ENCODE data around the gene MT1H. TPM values are rescaled to one million over a fixed set of nuclear protein-coding genes. Genes with fewer than 3 reads are reported as not detected.

Gene MT1H
- total RNA-seq, 2 experiments from 2014 or later = not detected

- Mint-ChIP-seq H3K4me3 (no peak overlapping the region), H3K27ac (no peak overlapping the region), H3K27me3 (peaks cover 48% of the 10 kb centered on the region), H3K36me3 (ENCODE audit: low read depth) (no peaks in the 10 kb centered on the region), H3K9me3 (no peaks in the 10 kb centered on the region), H3K4me1 (ENCODE audit: low read depth) (peaks cover under 1% of the 10 kb centered on the region)
- H3K4me3 ChIP-seq (ENCODE audit: low read length) = no peak overlapping the region
- intact Hi-C loops (cut with DNase I, micrococcal nuclease) = no loop called here
- H3K36me3 ChIP-seq (ENCODE audit: insufficient read depth, low read length) = no peaks in the 10 kb centered on the region
- peaks cover 5 to 18% of the 10 kb centered on the region in 2 experiments for H3K27me3 ChIP-seq (ENCODE audit: control insufficient read depth in 1 of 2, insufficient read depth in 2 of 2, low read length in 2 of 2)
- ChIA-PET POLR2A (no interaction called here), CTCF (no interaction called here)
- no peak for TF ChIP-seq CTCF (IDR thresholded peaks at IDR 0.05)
- peaks cover 3% of the 10 kb centered on the region for H3K4me1 ChIP-seq (ENCODE audit: insufficient read depth, low read length)
- no peak overlapping the region for H3K27ac ChIP-seq (ENCODE audit: low read depth in 1 of 2, low read length in 2 of 2)
- no peak for DNase-seq
- ATAC-seq (ENCODE audit: poor library complexity) = no peak
- peaks cover 0 to 5% of the 10 kb centered on the region in 2 experiments for H3K9me3 ChIP-seq (ENCODE audit: control insufficient read depth in 1 of 2, insufficient read depth in 1 of 2, low read length in 2 of 2)
Measured at GRCh38 chr16:56649271-56649670, 20.3 kb upstream of the MT1H start.

- no peak for TF ChIP-seq CTCF (IDR thresholded peaks at IDR 0.05)
- Mint-ChIP-seq H3K4me3 (no peak overlapping the region), H3K4me1 (ENCODE audit: low read depth) (no peaks in the 10 kb centered on the region), H3K27me3 (peaks cover 48% of the 10 kb centered on the region), H3K27ac (no peak overlapping the region), H3K9me3 (no peaks in the 10 kb centered on the region), H3K36me3 (ENCODE audit: low read depth) (no peaks in the 10 kb centered on the region)
- ATAC-seq (ENCODE audit: poor library complexity) (no peak), DNase-seq (no peak)
- H3K4me3 ChIP-seq (ENCODE audit: low read length) = no peak overlapping the region
- CTCF ChIA-PET = no interaction called here
- no peaks in the 10 kb centered on the region for H3K36me3 ChIP-seq (ENCODE audit: insufficient read depth, low read length)
- intact Hi-C loops (cut with DNase I, micrococcal nuclease) = no loop called here
- peaks cover 0 to 5% of the 10 kb centered on the region in 2 experiments for H3K9me3 ChIP-seq (ENCODE audit: control insufficient read depth in 1 of 2, insufficient read depth in 1 of 2, low read length in 2 of 2)
- H3K27me3 ChIP-seq (ENCODE audit: control insufficient read depth in 1 of 2, insufficient read depth in 2 of 2, low read length in 2 of 2) = peaks cover 5 to 18% of the 10 kb centered on the region in 2 experiments
- no peak overlapping the region for H3K27ac ChIP-seq (ENCODE audit: low read depth in 1 of 2, low read length in 2 of 2)
- H3K4me1 ChIP-seq (ENCODE audit: insufficient read depth, low read length) = no peaks in the 10 kb centered on the region
- POLR2A ChIA-PET = no interaction called here
Measured at GRCh38 chr16:56649820-56650219, 19.8 kb upstream of the MT1H start.

GRCh38 chr16:56651586-56651985, 18.0 kb upstream of the MT1H start, which contains the start of gene MT1B:
TSS of gene MT1B (plus strand) at chr16:56651886. CDS start at chr16:56651954, 68 bp downstream.
- no peaks in the 10 kb centered on the region for H3K4me1 ChIP-seq (ENCODE audit: insufficient read depth, low read length)
- no peaks in the 10 kb centered on the region for H3K36me3 Mint-ChIP-seq (ENCODE audit: low read depth)
- intact Hi-C loops (cut with DNase I, micrococcal nuclease) = no loop called here
- no peak within 1 kb of the TSS for H3K4me3 ChIP-seq (ENCODE audit: low read length)
- H3K4me1 Mint-ChIP-seq (ENCODE audit: low read depth) = no peaks in the 10 kb centered on the region
- TF ChIP-seq CTCF (IDR thresholded peaks at IDR 0.05) = no peak
- H3K27ac Mint-ChIP-seq = no peak within 1 kb of the TSS
- ATAC-seq (ENCODE audit: poor library complexity) (no peak), DNase-seq (no peak)
- H3K27me3 ChIP-seq (ENCODE audit: control insufficient read depth in 1 of 2, insufficient read depth in 2 of 2, low read length in 2 of 2) = peaks cover 5 to 18% of the 10 kb centered on the region in 2 experiments
- peaks cover 0 to 5% of the 10 kb centered on the region in 2 experiments for H3K9me3 ChIP-seq (ENCODE audit: control insufficient read depth in 1 of 2, insufficient read depth in 1 of 2, low read length in 2 of 2)
- no peak within 1 kb of the TSS for H3K4me3 Mint-ChIP-seq
- POLR2A ChIA-PET = no interaction called here
- H3K36me3 ChIP-seq (ENCODE audit: insufficient read depth, low read length) = no peaks in the 10 kb centered on the region
- no peaks in the 10 kb centered on the region for H3K9me3 Mint-ChIP-seq
- H3K27me3 Mint-ChIP-seq = peaks cover 48% of the 10 kb centered on the region
- CTCF ChIA-PET = no interaction called here
- H3K27ac ChIP-seq (ENCODE audit: low read depth in 1 of 2, low read length in 2 of 2) = no peak within 1 kb of the TSS

Data from CD4-positive, alpha-beta T cell (primary cell).